Liver (tissue), 9 donors: Measurements from ENCODE around the gene ZC3H7B. TPM values are rescaled to one million over a fixed set of nuclear protein-coding genes. Genes with fewer than 3 reads are reported as not detected.
A peak's percentile ranks its signal among the peaks of the same experiment; 100 is the strongest.

Source experiments
- DNase-seq: peaks from one replicate; pipeline ENCODE4 v3.0.0-alpha.2; 2017; ENCODE audit warnings: low spot score
- H3K27ac ChIP-seq, 2 donors: one replicate each; pipeline ENCODE4 v1.7.0; 2013; ENCODE audit warnings: inconsistent platforms in 2 of 2, low read length in 2 of 2, control low read depth in 1 of 2, low read depth in 1 of 2, mild to moderate bottlenecking in 1 of 2
- H3K27me3 ChIP-seq, 4 donors: one replicate each; pipeline versions ENCODE4 v1.6.1 to v1.7.0; 2013; ENCODE audit warnings: low read length in 3 of 4, inconsistent platforms in 1 of 4, mild to moderate bottlenecking in 1 of 4, moderate library complexity in 1 of 4; ENCODE audit not compliant: control insufficient read depth in 4 of 4, insufficient read depth in 4 of 4
- H3K36me3 ChIP-seq, 4 donors: one replicate each; pipeline versions ENCODE4 v1.6.1 to v1.7.0; 2013; ENCODE audit warnings: low read length in 3 of 4, mild to moderate bottlenecking in 3 of 4, low read depth in 1 of 4, moderate library complexity in 1 of 4; ENCODE audit not compliant: control insufficient read depth in 4 of 4, insufficient read depth in 3 of 4
- H3K4me1 ChIP-seq, 4 donors: one replicate each; pipeline versions ENCODE4 v1.6.1 to v1.7.0; 2013; ENCODE audit warnings: low read length in 3 of 4, mild to moderate bottlenecking in 3 of 4, moderate library complexity in 1 of 4; ENCODE audit not compliant: control insufficient read depth in 4 of 4, insufficient read depth in 4 of 4
- H3K4me3 ChIP-seq, 3 donors: one replicate each; pipeline versions ENCODE4 v1.6.1 to v1.7.0; 2013; ENCODE audit warnings: low read length in 3 of 3, control low read depth in 1 of 3, low read depth in 1 of 3, mild to moderate bottlenecking in 1 of 3
- H3K9ac ChIP-seq, 2 donors: one replicate each; pipeline ENCODE4 v1.7.0; 2013; ENCODE audit warnings: low read length in 2 of 2, mild to moderate bottlenecking in 2 of 2, moderate library complexity in 2 of 2, control low read depth in 1 of 2, low read depth in 1 of 2
- H3K9me3 ChIP-seq, 4 donors: one replicate each; pipeline versions ENCODE4 v1.6.1 to v1.7.0; 2013; ENCODE audit warnings: low read length in 3 of 4; ENCODE audit not compliant: control insufficient read depth in 4 of 4
- CTCF ChIP-seq: fragments of 150-350 bp; IDR thresholded peaks from 2 replicates; pipeline ENCODE4 v1.5.1; 2017; ENCODE audit warnings: improper control_type of control experiment, low read depth, low read length; ENCODE audit not compliant: missing input control
- FOXA1 ChIP-seq: IDR thresholded peaks from 2 replicates; pipeline ENCODE4 v1.6.1; 2016; ENCODE audit warnings: antibody characterized with exemption
- FOXA2 ChIP-seq: IDR thresholded peaks from 2 replicates; pipeline ENCODE4 v1.6.1; 2016; ENCODE audit warnings: antibody characterized with exemption
- GABPA ChIP-seq, 2 donors: IDR thresholded peaks in 1 of 2; conservative IDR thresholded peaks in 1 of 2; 2 replicates each; pipeline ENCODE4 v1.6.1; 2016; ENCODE audit warnings: antibody characterized with exemption in 2 of 2, mild to moderate bottlenecking in 1 of 2, moderate library complexity in 1 of 2
- HNF4A ChIP-seq, 2 donors: conservative IDR thresholded peaks; 2 replicates each; pipeline ENCODE4 v1.6.1; 2016; ENCODE audit warnings: antibody characterized with exemption in 2 of 2, mild to moderate bottlenecking in 2 of 2
- HNF4G ChIP-seq: IDR thresholded peaks from 2 replicates; pipeline ENCODE4 v1.6.1; 2016; ENCODE audit warnings: antibody characterized with exemption
- NR2F2 ChIP-seq: IDR thresholded peaks from 2 replicates; pipeline ENCODE4 v1.6.1; 2016; ENCODE audit warnings: antibody characterized with exemption
- REST ChIP-seq: IDR thresholded peaks from 2 replicates; pipeline ENCODE4 v1.6.1; 2016; ENCODE audit warnings: antibody characterized with exemption, mild to moderate bottlenecking
- RXRA ChIP-seq, 2 donors: IDR thresholded peaks; 2 replicates each; pipeline ENCODE4 v1.6.1; 2017 to 2018; ENCODE audit warnings: antibody characterized with exemption in 2 of 2, mild to moderate bottlenecking in 1 of 2
- SP1 ChIP-seq: IDR thresholded peaks from 2 replicates; pipeline ENCODE4 v1.6.1; 2018; ENCODE audit warnings: antibody characterized with exemption, mild to moderate bottlenecking
- TAF1 ChIP-seq: conservative IDR thresholded peaks from 2 replicates; pipeline ENCODE4 v1.6.1; 2016; ENCODE audit warnings: antibody characterized with exemption, mild to moderate bottlenecking
- YY1 ChIP-seq: IDR thresholded peaks from 2 replicates; pipeline ENCODE4 v1.6.1; 2016; ENCODE audit warnings: antibody characterized with exemption, mild to moderate bottlenecking
- WGBS: extraction: QIAGEN DNeasy Blood & Tissue Kit; methylation state at CpG from one replicate; pipeline ENCODE4 v1.1.7; 2013; 5-methylcytosine and 5-hydroxymethylcytosine counted together
- polyA plus RNA-seq, 2 donors: library from polyadenylated mRNA; stranded (reverse) in 1 of 2; unstranded in 1 of 2; fragments of 200-250 nt in 1 of 2; fragments of >200 nt in 1 of 2; fragmentation: Nextera tagmentation in 1 of 2; extraction: Ambion mirVana in 1 of 2; gene quantifications; one replicate each; pipeline versions ENCODE4 v1.2.1 to v1.2.3, GENCODE V29; 2013 to 2015
- total RNA-seq, 2 donors: library from RNA; depleted of rRNA; stranded (reverse); fragments of >200 nt; gene quantifications; one replicate each; pipeline ENCODE4 v1.2.3, GENCODE V29; 2014
- TF ChIP-seq, protein P1 (sequence below): IDR thresholded peaks from 2 replicates; pipeline ENCODE4 v1.6.1; 2016; ENCODE audit warnings: antibody characterized with exemption
- TF ChIP-seq, protein P2 (sequence below): IDR thresholded peaks from 2 replicates; pipeline ENCODE4 v1.6.1; 2016; ENCODE audit warnings: antibody characterized with exemption
- donor health status: healthy.
- donor health status: healthy.
- donor health status: healthy.
- donor health status: healthy.
- donor health status: healthy.

The ZC3H7B gene
- total and polyA plus RNA-seq, 4 donors = 6.6 to 50.2 (median 26.1) TPM

- Histone ChIP-seq H3K4me1 (peaks cover 0 to 13% (median 11%) of the 10 kb centered on the region in 4 donors), H3K27ac (no peak overlapping the region), H3K9ac (no peak overlapping the region), H3K9me3 (no peaks in the 10 kb centered on the region), H3K36me3 (peaks cover 8 to 43% (median 18%) of the 10 kb centered on the region in 4 donors), H3K27me3 (no peaks in the 10 kb centered on the region), H3K4me3 (no peak overlapping the region)
- DNase-seq = no peak
- TF ChIP-seq, protein P1, sequence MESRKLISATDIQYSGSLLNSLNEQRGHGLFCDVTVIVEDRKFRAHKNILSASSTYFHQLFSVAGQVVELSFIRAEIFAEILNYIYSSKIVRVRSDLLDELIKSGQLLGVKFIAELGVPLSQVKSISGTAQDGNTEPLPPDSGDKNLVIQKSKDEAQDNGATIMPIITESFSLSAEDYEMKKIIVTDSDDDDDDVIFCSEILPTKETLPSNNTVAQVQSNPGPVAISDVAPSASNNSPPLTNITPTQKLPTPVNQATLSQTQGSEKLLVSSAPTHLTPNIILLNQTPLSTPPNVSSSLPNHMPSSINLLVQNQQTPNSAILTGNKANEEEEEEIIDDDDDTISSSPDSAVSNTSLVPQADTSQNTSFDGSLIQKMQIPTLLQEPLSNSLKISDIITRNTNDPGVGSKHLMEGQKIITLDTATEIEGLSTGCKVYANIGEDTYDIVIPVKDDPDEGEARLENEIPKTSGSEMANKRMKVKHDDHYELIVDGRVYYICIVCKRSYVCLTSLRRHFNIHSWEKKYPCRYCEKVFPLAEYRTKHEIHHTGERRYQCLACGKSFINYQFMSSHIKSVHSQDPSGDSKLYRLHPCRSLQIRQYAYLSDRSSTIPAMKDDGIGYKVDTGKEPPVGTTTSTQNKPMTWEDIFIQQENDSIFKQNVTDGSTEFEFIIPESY = no peak
- TF ChIP-seq TAF1 (no peak), HNF4G (no peak), FOXA1 (no peak), HNF4A (conservative IDR thresholded peaks at IDR 0.05) (no peak), YY1 (no peak), GABPA (IDR thresholded peaks at IDR 0.05 in 1 of 2, conservative IDR thresholded peaks at IDR 0.05 in 1 of 2) (no peak), SP1 (no peak), CTCF (no peak), REST (no peak)
- TF ChIP-seq, protein P2, sequence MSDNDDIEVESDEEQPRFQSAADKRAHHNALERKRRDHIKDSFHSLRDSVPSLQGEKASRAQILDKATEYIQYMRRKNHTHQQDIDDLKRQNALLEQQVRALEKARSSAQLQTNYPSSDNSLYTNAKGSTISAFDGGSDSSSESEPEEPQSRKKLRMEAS = no peak
- 90% methylated on average over 4 of the region's 4 CpGs for WGBS
Measured at GRCh38 chr22:41359376-41359775, 58.1 kb downstream of the ZC3H7B start.

DNA sequence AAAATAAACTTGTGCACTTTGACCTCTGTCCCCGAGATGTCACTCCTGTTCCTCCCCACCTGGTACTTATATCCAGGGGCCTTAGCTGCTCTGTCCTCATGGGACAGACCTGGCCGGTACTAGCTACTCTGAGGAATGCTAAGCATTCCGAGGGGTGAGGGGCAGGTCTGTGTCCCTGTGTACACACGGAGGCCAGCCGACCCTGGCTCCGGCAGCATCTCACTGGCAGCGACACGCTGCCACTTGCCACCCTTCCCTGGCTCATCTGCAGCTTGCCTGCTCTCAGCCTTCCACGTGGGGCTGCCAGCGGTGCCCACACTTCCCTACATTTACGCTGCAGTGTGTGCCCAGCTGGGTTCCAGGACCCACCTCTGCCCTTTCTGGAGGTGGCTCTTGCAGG lies 58.8 kb downstream of the ZC3H7B start:
- no peak overlapping the region for H3K9ac ChIP-seq
- 44% methylated on average over 11 of the region's 11 CpGs for WGBS

More for the DNA sequence above, 58.8 kb downstream of the ZC3H7B start:
- Histone ChIP-seq H3K27ac (peak overlapping the region in 1 of 2 donors; percentile 12), H3K36me3 (peaks cover 8 to 36% (median 16%) of the 10 kb centered on the region in 4 donors), H3K27me3 (no peaks in the 10 kb centered on the region), H3K9me3 (no peaks in the 10 kb centered on the region), H3K4me1 (peaks cover 0 to 12% (median 10%) of the 10 kb centered on the region in 4 donors), H3K4me3 (no peak overlapping the region)
- DNase-seq = no peak
- TF ChIP-seq CTCF (no peak), HNF4G (no peak), NR2F2 (no peak), FOXA2 (peak; percentile 30), RXRA (IDR thresholded peaks at IDR 0.05) (peak in 1 of 2 donors; percentile 30), HNF4A (conservative IDR thresholded peaks at IDR 0.05) (peak in 1 of 2 donors; percentile 10)
- TF ChIP-seq, protein P1 = no peak
